ENCODE measurements around the gene PCDHGB1.

PCDHGB1 gene

GRCh38 chr5:141360685-141361084 is 10.8 kb downstream of the PCDHGB1 start:
- DNase-seq (ENCODE audit: low read depth), result no peak
- no peak for TF ChIP-seq CTCF (conservative IDR thresholded peaks at IDR 0.05; ENCODE audit: control insufficient read depth, insufficient read depth, low read depth, low read length)
- no peak overlapping the region for H3K4me3 ChIP-seq (ENCODE audit: control insufficient read depth, low read depth, low read length)

- H3K4me3 ChIP-seq (ENCODE audit: control insufficient read depth, low read depth, low read length), result no peak overlapping the region
- TF ChIP-seq CTCF (conservative IDR thresholded peaks at IDR 0.05; ENCODE audit: control insufficient read depth, insufficient read depth, low read depth, low read length), result no peak
- no peak for DNase-seq (ENCODE audit: low read depth)
Measured at GRCh38 chr5:141362719-141363118, 12.8 kb downstream of the PCDHGB1 start.

- TF ChIP-seq CTCF (conservative IDR thresholded peaks at IDR 0.05; ENCODE audit: control insufficient read depth, insufficient read depth, low read depth, low read length), result peak; percentile 15
- peak within 1 kb of the TSS; percentile 4 for H3K4me3 ChIP-seq (ENCODE audit: control insufficient read depth, low read depth, low read length)
- peak; percentile 28 for DNase-seq (ENCODE audit: low read depth)
Measured at GRCh38 chr5:141363952-141364660, 14.2 kb downstream of the PCDHGB1 start, which contains the start of gene PCDHGA5. PCDHGA5 (plus strand) TSS chr5:141364162; CDS start chr5:141364331, 169 bp downstream.

- no peak for DNase-seq (ENCODE audit: low read depth)
- TF ChIP-seq CTCF (conservative IDR thresholded peaks at IDR 0.05; ENCODE audit: control insufficient read depth, insufficient read depth, low read depth, low read length), result no peak
- no peak overlapping the region for H3K4me3 ChIP-seq (ENCODE audit: control insufficient read depth, low read depth, low read length)
Measured at GRCh38 chr5:141366016-141366896, 16.4 kb downstream of the PCDHGB1 start.

- H3K4me3 ChIP-seq (ENCODE audit: control insufficient read depth, low read depth, low read length), result peak within 1 kb of the TSS; percentile 22
- DNase-seq (ENCODE audit: low read depth), result peak; percentile 56
- peak; percentile 44 for TF ChIP-seq CTCF (conservative IDR thresholded peaks at IDR 0.05; ENCODE audit: control insufficient read depth, insufficient read depth, low read depth, low read length)
Measured at GRCh38 chr5:141369994-141370848, 20.3 kb downstream of the PCDHGB1 start, which contains the start of gene PCDHGB3. PCDHGB3 (plus strand) TSS chr5:141370242; CDS start chr5:141370395, 153 bp downstream.

All from fibroblast of mammary gland (primary cell).